ENCODE results near the gene C14orf132. TPM values are rescaled to one million over a fixed set of nuclear protein-coding genes. Genes with fewer than 3 reads are reported as not detected.

The C14orf132 gene
- total RNA-seq, 2 donors from 2014 or later, result 12.3 to 21.9 TPM

- Histone ChIP-seq H3K9me3 (ENCODE audit: control insufficient read depth, low read length) (no peaks in the 10 kb centered on the region), H3K9ac (ENCODE audit: extremely low read depth, low read length, poor library complexity, severe bottlenecking) (no peak overlapping the region), H3K4me1 (ENCODE audit: control insufficient read depth, insufficient read depth, low read length) (no peaks in the 10 kb centered on the region), H3K27me3 (ENCODE audit: control insufficient read depth, insufficient read depth, low read length, poor library complexity, severe bottlenecking) (no peaks in the 10 kb centered on the region), H3K4me3 (ENCODE audit: low read length) (no peak overlapping the region), H3K27ac (ENCODE audit: low read depth, low read length) (no peak overlapping the region), H3K36me3 (ENCODE audit: control insufficient read depth, insufficient read depth, low read length) (no peaks in the 10 kb centered on the region)
- peaks cover 3% of the 10 kb centered on the region for H3K36me3 Mint-ChIP-seq (ENCODE audit: low read depth)
- H3K9me3 Mint-ChIP-seq, result no peaks in the 10 kb centered on the region
- no peaks in the 10 kb centered on the region for H3K27me3 Mint-ChIP-seq (ENCODE audit: insufficient read depth)
- TF ChIP-seq, protein P1, sequence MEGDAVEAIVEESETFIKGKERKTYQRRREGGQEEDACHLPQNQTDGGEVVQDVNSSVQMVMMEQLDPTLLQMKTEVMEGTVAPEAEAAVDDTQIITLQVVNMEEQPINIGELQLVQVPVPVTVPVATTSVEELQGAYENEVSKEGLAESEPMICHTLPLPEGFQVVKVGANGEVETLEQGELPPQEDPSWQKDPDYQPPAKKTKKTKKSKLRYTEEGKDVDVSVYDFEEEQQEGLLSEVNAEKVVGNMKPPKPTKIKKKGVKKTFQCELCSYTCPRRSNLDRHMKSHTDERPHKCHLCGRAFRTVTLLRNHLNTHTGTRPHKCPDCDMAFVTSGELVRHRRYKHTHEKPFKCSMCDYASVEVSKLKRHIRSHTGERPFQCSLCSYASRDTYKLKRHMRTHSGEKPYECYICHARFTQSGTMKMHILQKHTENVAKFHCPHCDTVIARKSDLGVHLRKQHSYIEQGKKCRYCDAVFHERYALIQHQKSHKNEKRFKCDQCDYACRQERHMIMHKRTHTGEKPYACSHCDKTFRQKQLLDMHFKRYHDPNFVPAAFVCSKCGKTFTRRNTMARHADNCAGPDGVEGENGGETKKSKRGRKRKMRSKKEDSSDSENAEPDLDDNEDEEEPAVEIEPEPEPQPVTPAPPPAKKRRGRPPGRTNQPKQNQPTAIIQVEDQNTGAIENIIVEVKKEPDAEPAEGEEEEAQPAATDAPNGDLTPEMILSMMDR (conservative IDR thresholded peaks at IDR 0.05), result no peak
- H3K4me3 Mint-ChIP-seq, result no peak overlapping the region
- H3K27ac Mint-ChIP-seq, result no peak overlapping the region
- no peaks in the 10 kb centered on the region for H3K4me1 Mint-ChIP-seq
- WGBS, 2 experiments (ENCODE audit: insufficient coverage in 1 of 2, insufficient read length in 1 of 2), result 89 to 98% methylated on average over 4 of the region's 4 CpGs
- no peak for DNase-seq
Measured at GRCh38 chr14:96050482-96050881, 11.3 kb downstream of the C14orf132 start.

- H3K27me3 Mint-ChIP-seq (ENCODE audit: insufficient read depth), result no peaks in the 10 kb centered on the region
- no peak overlapping the region for H3K4me3 Mint-ChIP-seq
- H3K27ac Mint-ChIP-seq, result no peak overlapping the region
- TF ChIP-seq, protein P1 (conservative IDR thresholded peaks at IDR 0.05), result no peak
- no peaks in the 10 kb centered on the region for H3K9me3 ChIP-seq (ENCODE audit: control insufficient read depth, low read length)
- H3K4me1 ChIP-seq (ENCODE audit: control insufficient read depth, insufficient read depth, low read length), result no peaks in the 10 kb centered on the region
- no peaks in the 10 kb centered on the region for H3K9me3 Mint-ChIP-seq
- no peak overlapping the region for H3K27ac ChIP-seq (ENCODE audit: low read depth, low read length)
- DNase-seq, result no peak
- no peak overlapping the region for H3K4me3 ChIP-seq (ENCODE audit: low read length)
- 50 to 61% methylated on average over 2 to 3 of the region's 3 CpGs for WGBS, 2 experiments (ENCODE audit: insufficient coverage in 1 of 2, insufficient read length in 1 of 2)
- peaks cover 3% of the 10 kb centered on the region for H3K36me3 Mint-ChIP-seq (ENCODE audit: low read depth)
- no peak overlapping the region for H3K9ac ChIP-seq (ENCODE audit: extremely low read depth, low read length, poor library complexity, severe bottlenecking)
- no peaks in the 10 kb centered on the region for H3K36me3 ChIP-seq (ENCODE audit: control insufficient read depth, insufficient read depth, low read length)
- no peaks in the 10 kb centered on the region for H3K27me3 ChIP-seq (ENCODE audit: control insufficient read depth, insufficient read depth, low read length, poor library complexity, severe bottlenecking)
- no peaks in the 10 kb centered on the region for H3K4me1 Mint-ChIP-seq
Measured at GRCh38 chr14:96051231-96051630, 12.1 kb downstream of the C14orf132 start.

DNA sequence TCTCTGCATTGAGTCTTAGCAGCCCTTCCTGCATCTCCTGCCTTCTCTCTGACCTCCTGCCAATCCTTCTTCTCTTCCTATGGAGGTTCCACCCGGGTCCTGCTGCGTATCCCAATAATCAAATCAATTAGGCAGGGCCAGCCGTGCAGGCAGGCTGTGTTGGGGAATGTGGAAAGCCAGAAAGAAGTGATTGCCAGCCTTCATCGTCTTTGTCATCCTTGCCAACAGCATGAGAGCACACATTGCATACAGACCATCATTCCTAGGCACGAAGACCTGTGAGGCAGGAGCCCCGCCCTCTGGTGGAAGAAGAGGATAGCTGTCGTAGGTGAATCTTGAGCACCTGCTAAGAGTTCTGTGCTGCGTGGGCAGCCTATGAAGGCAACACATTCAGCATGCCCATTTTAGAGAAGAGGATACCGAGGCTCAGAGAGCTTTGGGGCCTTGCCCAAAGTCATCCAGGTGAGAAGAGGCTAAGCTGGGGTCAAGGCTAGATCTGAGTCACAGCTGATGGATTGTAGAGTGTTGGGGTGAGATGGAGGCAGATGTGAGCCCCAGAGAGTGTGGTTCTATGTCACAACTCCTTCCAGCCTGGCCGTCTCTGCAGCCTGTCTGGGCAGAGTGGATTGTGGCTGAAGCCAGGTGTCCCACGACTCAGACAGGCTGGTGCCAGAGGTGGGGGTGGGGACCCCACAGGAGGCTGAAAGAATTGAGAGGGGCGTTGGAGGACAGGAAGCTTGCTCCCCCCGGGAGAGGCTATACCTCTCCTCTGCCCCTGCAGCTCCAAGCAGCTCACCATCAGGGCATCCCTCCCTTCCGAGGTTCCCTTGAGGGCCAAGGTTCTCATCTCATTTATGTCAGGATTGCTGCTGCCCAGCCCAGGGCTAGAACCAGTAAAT lies 12.7 kb downstream of the C14orf132 start:
- Histone ChIP-seq H3K4me1 (ENCODE audit: control insufficient read depth, insufficient read depth, low read length) (no peaks in the 10 kb centered on the region), H3K4me3 (ENCODE audit: low read length) (no peak overlapping the region), H3K36me3 (ENCODE audit: control insufficient read depth, insufficient read depth, low read length) (no peaks in the 10 kb centered on the region), H3K9me3 (ENCODE audit: control insufficient read depth, low read length) (no peaks in the 10 kb centered on the region), H3K27ac (ENCODE audit: low read depth, low read length) (no peak overlapping the region), H3K9ac (ENCODE audit: extremely low read depth, low read length, poor library complexity, severe bottlenecking) (no peak overlapping the region), H3K27me3 (ENCODE audit: control insufficient read depth, insufficient read depth, low read length, poor library complexity, severe bottlenecking) (no peaks in the 10 kb centered on the region)
- Mint-ChIP-seq H3K27ac (no peak overlapping the region), H3K4me1 (no peaks in the 10 kb centered on the region), H3K4me3 (no peak overlapping the region), H3K36me3 (ENCODE audit: low read depth) (peaks cover 3% of the 10 kb centered on the region), H3K9me3 (no peaks in the 10 kb centered on the region), H3K27me3 (ENCODE audit: insufficient read depth) (no peaks in the 10 kb centered on the region)
- TF ChIP-seq, protein P1 (conservative IDR thresholded peaks at IDR 0.05), result peak; percentile 82
- WGBS, 2 experiments (ENCODE audit: insufficient coverage in 1 of 2, insufficient read length in 1 of 2), result 75 to 78% methylated on average over 7 to 14 of the region's 14 CpGs
- peak; percentile 78 for DNase-seq

All from endodermal cell (in vitro differentiated cells).